OCI-LY1 (cell line): ENCODE measurements around the gene ENTR1.

ENCODE experiments used
- H2AFZ ChIP-seq: fragments of 200-600 bp; sonication (generic), shearing (Covaris generic); 2 replicates; pipeline ENCODE4 v1.6.0; 2014; ENCODE audit warnings: antibody characterized with exemption, mild to moderate bottlenecking, low read length
- H3F3A ChIP-seq: fragments of 200-600 bp; sonication (generic), shearing (Covaris generic); 2 replicates; pipeline ENCODE4 v1.6.0; 2014; ENCODE audit warnings: mild to moderate bottlenecking, antibody characterized with exemption, low read length, moderate library complexity; ENCODE audit not compliant: insufficient read depth
- H3K27ac ChIP-seq: fragments of 200-600 bp; sonication (generic); 2 replicates; pipeline ENCODE4 v1.5.1; 2014; ENCODE audit warnings: low read length, mixed run types, mild to moderate bottlenecking, low read depth; ENCODE audit not compliant: poor library complexity, severe bottlenecking
- H3K27me3 ChIP-seq: fragments of 200-600 bp; sonication (generic); 2 replicates; pipeline ENCODE4 v1.6.0; 2014; ENCODE audit warnings: antibody characterized with exemption, mild to moderate bottlenecking, low read length, moderate library complexity; ENCODE audit not compliant: insufficient read depth
- H3K36me3 ChIP-seq: fragments of 200-600 bp; sonication (generic); 2 replicates; pipeline ENCODE4 v1.6.1; 2014; ENCODE audit warnings: mild to moderate bottlenecking, antibody characterized with exemption, low read length, moderate library complexity, mixed read lengths; ENCODE audit not compliant: insufficient read depth
- H3K4me1 ChIP-seq: fragments of 200-600 bp; sonication (generic); 2 replicates; pipeline ENCODE4 v1.5.1; 2014; ENCODE audit warnings: mild to moderate bottlenecking, low read length, moderate library complexity; ENCODE audit not compliant: insufficient read depth, severe bottlenecking
- H3K4me2 ChIP-seq: fragments of 200-600 bp; sonication (generic), shearing (Covaris generic); 2 replicates; pipeline ENCODE4 v1.6.1; 2014; ENCODE audit warnings: low read length
- H3K4me3 ChIP-seq: fragments of 200-600 bp; sonication (generic); 2 replicates; pipeline ENCODE4 v1.5.1; 2014; ENCODE audit warnings: low read length, low read depth, mild to moderate bottlenecking, mixed read lengths; ENCODE audit not compliant: poor library complexity, severe bottlenecking
- H3K79me2 ChIP-seq: fragments of 200-600 bp; shearing (Covaris generic); 2 replicates; pipeline ENCODE4 v1.6.1; 2016; ENCODE audit warnings: mixed run types, low read length, mixed read lengths; ENCODE audit not compliant: insufficient read depth
- H3K9ac ChIP-seq: fragments of 200-600 bp; sonication (generic), shearing (Covaris generic); 2 replicates; pipeline ENCODE4 v1.6.1; 2014; ENCODE audit warnings: mild to moderate bottlenecking, low read length, mixed read lengths
- H3K9me2 ChIP-seq: fragments of 200-600 bp; sonication (generic), shearing (Covaris generic); 2 replicates; pipeline ENCODE4 v1.6.1; 2014; ENCODE audit warnings: low read depth, mild to moderate bottlenecking, low read length, mixed read lengths
- H3K9me3 ChIP-seq: fragments of 200-600 bp; shearing (Covaris generic); 2 replicates; pipeline ENCODE4 v1.6.1; 2014; ENCODE audit warnings: low read length, mixed read lengths
- H4K20me1 ChIP-seq: fragments of 200-600 bp; sonication (generic), shearing (Covaris generic); 2 replicates; pipeline ENCODE4 v1.6.0; 2016; ENCODE audit warnings: mild to moderate bottlenecking, low read length; ENCODE audit not compliant: insufficient read depth
- CTCF ChIP-seq: fragments of 200-600 bp; sonication (generic), shearing (Covaris generic); IDR thresholded peaks from 2 replicates; pipeline ENCODE4 v1.5.1; 2017; ENCODE audit warnings: mild to moderate bottlenecking, antibody characterized with exemption, low read length, moderate library complexity, mixed read lengths
- EZH2 ChIP-seq: fragments of 200-600 bp; sonication (generic), shearing (Covaris generic); IDR thresholded peaks from 2 replicates; pipeline ENCODE4 v1.8.0; 2017; ENCODE audit warnings: borderline replicate concordance, mixed run types, mild to moderate bottlenecking, antibody characterized with exemption, low read length, moderate library complexity, mixed read lengths

The ENTR1 gene

GRCh38 chr9:136370037-136370436 lies 40.4 kb downstream of the ENTR1 start:
- TF ChIP-seq EZH2 (no peak), CTCF (no peak)
- Histone ChIP-seq H3F3A (no peaks in the 10 kb centered on the region), H3K9me3 (no peaks in the 10 kb centered on the region), H2AFZ (no peak overlapping the region), H3K79me2 (no peaks in the 10 kb centered on the region), H3K9me2 (no peaks in the 10 kb centered on the region), H3K27ac (no peak overlapping the region), H3K4me3 (no peak overlapping the region), H4K20me1 (no peaks in the 10 kb centered on the region), H3K4me1 (no peaks in the 10 kb centered on the region), H3K4me2 (no peak overlapping the region), H3K27me3 (peaks cover 10% of the 10 kb centered on the region; the same call in 1 of the 2 replicates), H3K36me3 (peaks cover 12% of the 10 kb centered on the region; the same call in 1 of the 2 replicates), H3K9ac (no peak overlapping the region)

- H3K9ac ChIP-seq: no peak overlapping the region
- H3K4me3 ChIP-seq: no peak overlapping the region
- H4K20me1 ChIP-seq: no peaks in the 10 kb centered on the region
- H3K27ac ChIP-seq: no peak overlapping the region
- H2AFZ ChIP-seq: no peak overlapping the region
- no peaks in the 10 kb centered on the region for H3F3A ChIP-seq
- peaks cover 10% of the 10 kb centered on the region; the same call in 1 of the 2 replicates for H3K27me3 ChIP-seq
- TF ChIP-seq EZH2: no peak
- no peak for TF ChIP-seq CTCF
- no peaks in the 10 kb centered on the region for H3K79me2 ChIP-seq
- H3K36me3 ChIP-seq: no peaks in the 10 kb centered on the region; the same call in 1 of the 2 replicates
- no peaks in the 10 kb centered on the region for H3K9me3 ChIP-seq
- no peak overlapping the region for H3K4me2 ChIP-seq
- no peaks in the 10 kb centered on the region for H3K9me2 ChIP-seq
- peaks cover 5% of the 10 kb centered on the region for H3K4me1 ChIP-seq
Measured at GRCh38 chr9:136368190-136368589, 42.2 kb downstream of the ENTR1 start.

GRCh38 chr9:136367296-136368145 lies 42.9 kb downstream of the ENTR1 start:
- no peak overlapping the region for H3K9ac ChIP-seq
- no peak overlapping the region for H2AFZ ChIP-seq
- no peaks in the 10 kb centered on the region for H3F3A ChIP-seq
- H3K9me3 ChIP-seq: no peaks in the 10 kb centered on the region
- peaks cover 10% of the 10 kb centered on the region; the same call in 1 of the 2 replicates for H3K27me3 ChIP-seq
- H3K27ac ChIP-seq: no peak overlapping the region
- H3K4me3 ChIP-seq: no peak overlapping the region
- peaks cover 9% of the 10 kb centered on the region for H3K4me1 ChIP-seq
- H3K4me2 ChIP-seq: no peak overlapping the region
- no peak for TF ChIP-seq CTCF
- TF ChIP-seq EZH2: no peak
- H3K9me2 ChIP-seq: no peaks in the 10 kb centered on the region
- H3K79me2 ChIP-seq: no peaks in the 10 kb centered on the region
- H4K20me1 ChIP-seq: no peaks in the 10 kb centered on the region
- no peaks in the 10 kb centered on the region; the same call in 1 of the 2 replicates for H3K36me3 ChIP-seq
